Measurements from ENCODE around the gene ATPAF1. TPM values are rescaled to one million over a fixed set of nuclear protein-coding genes. Genes with fewer than 3 reads are reported as not detected.
"Not testable (repeated sequence)": the region's sequence is repeated elsewhere in the genome, so short reads cannot be mapped to it uniquely, and the experiment has no call there.

Gene ATPAF1
- total and polyA plus RNA-seq, 8 donors = 32.6 to 88.8 (median 39.3) TPM

- no peak for TF ChIP-seq EP300 (IDR thresholded peaks at IDR 0.05)
- TF ChIP-seq CTCF (IDR thresholded peaks at IDR 0.05) = no peak
- no peak for TF ChIP-seq POLR2AphosphoS5 (IDR thresholded peaks at IDR 0.05)
- no peak for TF ChIP-seq POLR2A (IDR thresholded peaks at IDR 0.05)
- WGBS, 5 donors = 64 to 91% (median 86%) methylated on average over 2 of the region's 2 CpGs
- Histone ChIP-seq H3K27me3 (no peaks in the 10 kb centered on the region), H3K9me3 (no peaks in the 10 kb centered on the region), H3K4me1 (peaks cover 0 to 6% (median 0%) of the 10 kb centered on the region in 4 donors), H3K4me3 (no peak overlapping the region), H3K36me3 (peaks cover 18 to 90% (median 78%) of the 10 kb centered on the region in 4 donors), H3K27ac (no peak overlapping the region)
- DNase-seq = peak in 1 of 2 donors; percentile 32
- intact Hi-C loops (cut with DNase I; ENCODE audit: low total_unique reads) = no loop called here
Observed at GRCh38 chr1:46656643-46657042, 11.5 kb downstream of the ATPAF1 start.

- Histone ChIP-seq H3K36me3 (peaks cover 18 to 88% (median 79%) of the 10 kb centered on the region in 4 donors), H3K9me3 (no peaks in the 10 kb centered on the region), H3K4me3 (no peak overlapping the region), H3K27ac (no peak overlapping the region), H3K4me1 (peaks cover 0 to 6% (median 0%) of the 10 kb centered on the region in 4 donors), H3K27me3 (no peaks in the 10 kb centered on the region)
- no peak for TF ChIP-seq CTCF (IDR thresholded peaks at IDR 0.05)
- TF ChIP-seq EP300 (IDR thresholded peaks at IDR 0.05) = no peak
- TF ChIP-seq POLR2A (IDR thresholded peaks at IDR 0.05) = no peak
- TF ChIP-seq POLR2AphosphoS5 (IDR thresholded peaks at IDR 0.05) = no peak
- intact Hi-C loops (cut with DNase I; ENCODE audit: low total_unique reads) = no loop called here
- no peak for DNase-seq
Observed at GRCh38 chr1:46655848-46656247, 12.3 kb downstream of the ATPAF1 start.

GRCh38 chr1:46654698-46655097 is 13.5 kb downstream of the ATPAF1 start:
- H3K27me3 ChIP-seq; H3K4me3 ChIP-seq; DNase-seq; H3K27ac ChIP-seq; intact Hi-C loops (cut with DNase I; ENCODE audit: low total_unique reads); H3K9me3 ChIP-seq; H3K4me1 ChIP-seq: not testable (repeated sequence)
- H3K36me3 ChIP-seq = peaks cover 21 to 93% (median 88%) of the 10 kb centered on the region in 4 donors
- 97 to 100% (median 98%) methylated on average over 2 of the region's 2 CpGs for WGBS, 5 donors

GRCh38 chr1:46654012-46654411 is 14.2 kb downstream of the ATPAF1 start:
- Histone ChIP-seq H3K27ac (peak overlapping the region in 3 of 5 donors; percentile 13 to 46 (median 16)), H3K9me3 (peaks cover 0 to 9% (median 2%) of the 10 kb centered on the region in 4 donors), H3K36me3 (peaks cover 25 to 93% (median 87%) of the 10 kb centered on the region in 4 donors), H3K4me3 (no peak overlapping the region), H3K4me1 (peaks cover 0 to 6% (median 0%) of the 10 kb centered on the region in 4 donors), H3K27me3 (no peaks in the 10 kb centered on the region)
- intact Hi-C loops (cut with DNase I; ENCODE audit: low total_unique reads) = no loop called here
- no peak for DNase-seq
- no peak for TF ChIP-seq POLR2A (IDR thresholded peaks at IDR 0.05)
- TF ChIP-seq CTCF (IDR thresholded peaks at IDR 0.05) = no peak
- TF ChIP-seq EP300 (IDR thresholded peaks at IDR 0.05) = no peak
- TF ChIP-seq POLR2AphosphoS5 (IDR thresholded peaks at IDR 0.05) = no peak
- WGBS, 5 donors = 87 to 100% (median 93%) methylated on average over 1 of the region's 1 CpG

- H3K27me3 ChIP-seq = no peaks in the 10 kb centered on the region
- no peak overlapping the region for H3K4me3 ChIP-seq
- TF ChIP-seq POLR2A (IDR thresholded peaks at IDR 0.05) (no peak), CTCF (IDR thresholded peaks at IDR 0.05) (no peak), POLR2AphosphoS5 (IDR thresholded peaks at IDR 0.05) (no peak), EP300 (IDR thresholded peaks at IDR 0.05) (no peak)
- 76 to 96% (median 82%) methylated on average over 2 of the region's 2 CpGs for WGBS, 5 donors
- peaks cover 25 to 93% (median 87%) of the 10 kb centered on the region in 4 donors for H3K36me3 ChIP-seq
- DNase-seq = no peak
- H3K27ac ChIP-seq = peak overlapping the region in 3 of 5 donors; percentile 13 to 46 (median 16)
- peaks cover 0 to 9% (median 2%) of the 10 kb centered on the region in 4 donors for H3K9me3 ChIP-seq
- intact Hi-C loops (cut with DNase I; ENCODE audit: low total_unique reads) = no loop called here
- H3K4me1 ChIP-seq = peaks cover 0 to 6% (median 0%) of the 10 kb centered on the region in 4 donors
Observed at GRCh38 chr1:46653405-46653958, 14.7 kb downstream of the ATPAF1 start.

Data from stomach (tissue), 9 donors.